Memory B cell (primary cell): ENCODE measurements around the gene NCOA3.

ENCODE experiments used
- ATAC-seq: fragments of 150-1000 bp; cut with Tn5 transposase; 2 replicates; pipeline ENCODE4 v1.10.0; 2021; ENCODE audit warnings: low read depth, mild to moderate bottlenecking, moderate library complexity
- DNase-seq, 2 donors: peaks; one replicate each; pipeline ENCODE4 v3.0.0; 2022; ENCODE audit warnings: low spot score in 2 of 2
- H3K27ac Mint-ChIP-seq: one replicate; pipeline ENCODE4 v1.8.0; 2022; ENCODE audit warnings: mild to moderate bottlenecking, moderate library complexity, mixed read lengths
- H3K27me3 Mint-ChIP-seq: one replicate; pipeline ENCODE4 v1.8.0; 2022; ENCODE audit warnings: mixed read lengths
- H3K36me3 Mint-ChIP-seq: one replicate; pipeline ENCODE4 v1.8.0; 2022; ENCODE audit warnings: mild to moderate bottlenecking, mixed read lengths
- H3K4me1 Mint-ChIP-seq: one replicate; pipeline ENCODE4 v1.8.0; 2022; ENCODE audit warnings: mixed read lengths
- H3K4me3 Mint-ChIP-seq: one replicate; pipeline ENCODE4 v1.8.0; 2022; ENCODE audit warnings: mild to moderate bottlenecking, moderate library complexity, mixed read lengths
- H3K9me3 Mint-ChIP-seq: one replicate; pipeline ENCODE4 v1.8.0; 2022; ENCODE audit warnings: mixed read lengths

Gene NCOA3

GRCh38 chr20:47689731-47690130, 188.0 kb downstream of the NCOA3 start:
- no peaks in the 10 kb centered on the region for H3K9me3 Mint-ChIP-seq
- no peak overlapping the region for H3K4me3 Mint-ChIP-seq
- peaks cover 2% of the 10 kb centered on the region for H3K36me3 Mint-ChIP-seq
- ATAC-seq (no peak), DNase-seq (no peak)
- no peak overlapping the region for H3K27ac Mint-ChIP-seq
- no peaks in the 10 kb centered on the region for H3K4me1 Mint-ChIP-seq
- peaks cover 6% of the 10 kb centered on the region for H3K27me3 Mint-ChIP-seq

GRCh38 chr20:47691625-47692024, 189.9 kb downstream of the NCOA3 start:
- H3K4me1 Mint-ChIP-seq, result peaks cover 3% of the 10 kb centered on the region
- H3K36me3 Mint-ChIP-seq, result peaks cover 2% of the 10 kb centered on the region
- peaks cover 6% of the 10 kb centered on the region for H3K27me3 Mint-ChIP-seq
- H3K27ac Mint-ChIP-seq, result no peak overlapping the region
- ATAC-seq (no peak), DNase-seq (no peak)
- H3K9me3 Mint-ChIP-seq, result no peaks in the 10 kb centered on the region
- H3K4me3 Mint-ChIP-seq, result no peak overlapping the region

DNA sequence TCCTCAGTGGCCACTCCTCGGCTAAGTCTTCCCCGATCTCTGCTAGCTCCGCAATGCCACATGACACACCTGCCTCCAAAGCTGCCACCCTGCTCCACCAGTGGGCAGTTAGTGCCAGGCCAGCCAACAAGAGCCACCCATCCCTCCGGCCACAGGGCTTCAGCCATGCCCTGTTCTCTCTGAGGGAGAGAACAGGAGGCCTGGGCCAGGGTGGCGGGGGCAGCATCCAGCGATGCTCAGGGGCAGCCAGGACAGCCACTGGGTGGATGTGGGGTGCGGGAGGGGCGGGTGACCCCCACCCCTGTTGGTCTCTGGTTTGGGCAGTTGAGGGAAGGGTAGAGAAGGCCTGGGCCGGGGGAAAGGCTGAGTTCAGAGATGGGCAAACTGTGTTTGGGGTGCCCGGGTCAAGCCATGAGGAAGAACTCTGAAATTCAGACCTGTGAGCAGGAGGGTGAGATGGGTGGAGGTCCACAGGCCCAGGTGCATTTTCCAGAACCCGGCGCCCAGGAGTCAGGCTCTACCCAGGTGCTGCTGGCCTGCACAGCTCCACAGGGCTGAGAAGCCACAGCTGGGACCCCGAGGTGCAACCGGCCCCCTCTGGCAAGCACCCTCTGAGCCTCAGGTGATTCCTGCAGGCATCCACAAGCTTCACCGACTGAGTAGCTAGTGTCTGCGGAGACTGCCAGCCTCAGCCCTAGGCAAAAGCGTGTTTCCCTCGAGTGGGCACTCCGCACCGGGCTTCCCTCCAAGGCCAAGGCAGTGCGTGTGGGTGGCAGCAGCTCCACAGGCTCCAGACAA, 192.5 kb downstream of the NCOA3 start:
- ATAC-seq (no peak), DNase-seq (no peak)
- no peak overlapping the region for H3K4me3 Mint-ChIP-seq
- H3K9me3 Mint-ChIP-seq, result no peaks in the 10 kb centered on the region
- no peaks in the 10 kb centered on the region for H3K36me3 Mint-ChIP-seq
- peaks cover 2% of the 10 kb centered on the region for H3K27me3 Mint-ChIP-seq
- H3K27ac Mint-ChIP-seq, result no peak overlapping the region
- peaks cover 3% of the 10 kb centered on the region for H3K4me1 Mint-ChIP-seq

DNA sequence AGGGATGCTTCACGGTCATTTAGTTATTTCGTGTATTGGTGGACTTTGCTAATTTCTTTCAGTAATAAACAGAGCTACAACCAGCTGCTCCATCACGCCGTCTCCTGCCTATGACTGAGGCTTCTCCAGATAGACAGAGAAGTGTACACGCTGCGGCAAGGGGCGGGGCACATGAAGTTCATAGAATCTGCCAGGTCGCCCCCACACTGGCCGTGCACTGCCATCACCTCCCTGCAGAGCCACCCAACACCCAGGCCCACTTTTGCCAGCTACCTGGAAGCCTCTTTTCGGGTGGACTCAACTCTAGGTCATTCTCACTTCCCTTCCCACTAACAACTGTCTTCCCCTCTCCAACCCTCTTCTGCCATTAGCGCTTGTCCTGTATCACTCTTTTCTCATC, 195.2 kb downstream of the NCOA3 start:
- H3K36me3 Mint-ChIP-seq, result no peaks in the 10 kb centered on the region
- no peak for ATAC-seq
- H3K9me3 Mint-ChIP-seq, result no peaks in the 10 kb centered on the region
- no peak for DNase-seq
- peaks cover 9% of the 10 kb centered on the region for H3K27me3 Mint-ChIP-seq
- H3K4me3 Mint-ChIP-seq, result no peak overlapping the region
- H3K27ac Mint-ChIP-seq, result no peak overlapping the region
- H3K4me1 Mint-ChIP-seq, result peaks cover 9% of the 10 kb centered on the region

DNA sequence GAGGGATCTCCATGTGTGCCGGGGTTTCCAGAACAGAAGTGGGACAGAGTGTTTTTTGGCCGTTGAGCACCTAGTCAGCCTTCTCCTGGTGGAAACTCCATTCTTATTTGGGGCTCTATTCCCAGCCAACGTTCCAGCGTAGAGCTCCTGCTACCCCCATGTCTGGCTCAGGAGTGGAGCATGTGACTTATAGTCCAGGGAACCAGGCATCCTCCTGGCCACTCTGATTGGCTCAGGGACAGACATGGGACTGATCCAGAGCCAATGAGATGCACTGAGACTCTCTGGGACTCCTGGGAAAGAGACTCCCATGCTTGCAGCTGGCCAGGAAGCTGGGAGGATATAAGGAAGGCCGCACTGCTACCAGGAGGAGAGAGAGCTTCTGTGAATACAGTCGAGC, 196.5 kb downstream of the NCOA3 start:
- no peak for ATAC-seq
- no peak for DNase-seq
- H3K4me3 Mint-ChIP-seq, result no peak overlapping the region
- no peak overlapping the region for H3K27ac Mint-ChIP-seq
- no peaks in the 10 kb centered on the region for H3K9me3 Mint-ChIP-seq
- H3K36me3 Mint-ChIP-seq, result no peaks in the 10 kb centered on the region
- H3K27me3 Mint-ChIP-seq, result peaks cover 12% of the 10 kb centered on the region
- peaks cover 9% of the 10 kb centered on the region for H3K4me1 Mint-ChIP-seq

GRCh38 chr20:47699818-47700217, 198.1 kb downstream of the NCOA3 start:
- Mint-ChIP-seq H3K27ac (no peak overlapping the region), H3K4me1 (peaks cover 9% of the 10 kb centered on the region), H3K36me3 (no peaks in the 10 kb centered on the region), H3K27me3 (peaks cover 22% of the 10 kb centered on the region), H3K4me3 (no peak overlapping the region), H3K9me3 (peaks cover 2% of the 10 kb centered on the region)
- ATAC-seq (no peak), DNase-seq (no peak)

DNA sequence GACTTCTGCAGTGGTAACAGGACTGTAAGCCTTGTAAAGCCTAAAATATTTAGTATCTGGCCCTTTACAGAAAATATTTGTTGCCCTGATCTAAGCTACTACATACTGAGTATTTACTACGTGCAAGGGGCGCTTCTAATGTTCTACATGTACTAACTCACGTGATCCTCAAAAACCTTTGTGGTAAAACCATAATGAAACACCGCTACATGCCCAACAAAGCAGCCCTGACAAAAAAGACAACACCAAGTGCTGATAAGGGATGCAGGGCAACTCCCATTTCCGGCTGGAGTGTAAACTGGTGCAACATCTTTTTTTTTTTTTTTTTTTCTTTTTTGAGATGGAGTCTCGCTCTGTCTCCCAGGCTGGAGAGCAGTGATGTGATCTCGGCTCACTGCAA, 198.6 kb downstream of the NCOA3 start:
- no peaks in the 10 kb centered on the region for H3K36me3 Mint-ChIP-seq
- peaks cover 7% of the 10 kb centered on the region for H3K4me1 Mint-ChIP-seq
- H3K27me3 Mint-ChIP-seq, result peaks cover 22% of the 10 kb centered on the region
- H3K27ac Mint-ChIP-seq, result no peak overlapping the region
- DNase-seq, result no peak
- peaks cover 2% of the 10 kb centered on the region for H3K9me3 Mint-ChIP-seq
- no peak overlapping the region for H3K4me3 Mint-ChIP-seq
- no peak for ATAC-seq

- Mint-ChIP-seq H3K4me3 (no peak overlapping the region), H3K9me3 (peaks cover 2% of the 10 kb centered on the region), H3K36me3 (no peaks in the 10 kb centered on the region), H3K27me3 (peaks cover 22% of the 10 kb centered on the region), H3K27ac (no peak overlapping the region), H3K4me1 (peaks cover 6% of the 10 kb centered on the region)
- ATAC-seq (peak; percentile 52), DNase-seq (no peak)
These were observed 199.9 kb downstream of the NCOA3 start for GRCh38 chr20:47701612-47702011.

- no peak for DNase-seq
- ATAC-seq, result no peak
- Mint-ChIP-seq H3K36me3 (no peaks in the 10 kb centered on the region), H3K4me1 (peaks cover 12% of the 10 kb centered on the region), H3K4me3 (no peak overlapping the region), H3K9me3 (peaks cover 2% of the 10 kb centered on the region), H3K27ac (no peak overlapping the region), H3K27me3 (peaks cover 24% of the 10 kb centered on the region)
These were observed 202.1 kb downstream of the NCOA3 start for GRCh38 chr20:47703748-47704147.

GRCh38 chr20:47704746-47705496, 203.2 kb downstream of the NCOA3 start:
- peaks cover 16% of the 10 kb centered on the region for H3K4me1 Mint-ChIP-seq
- no peak for DNase-seq
- no peak overlapping the region for H3K4me3 Mint-ChIP-seq
- peaks cover 24% of the 10 kb centered on the region for H3K27me3 Mint-ChIP-seq
- peaks cover 2% of the 10 kb centered on the region for H3K9me3 Mint-ChIP-seq
- no peak for ATAC-seq
- no peaks in the 10 kb centered on the region for H3K36me3 Mint-ChIP-seq
- H3K27ac Mint-ChIP-seq, result no peak overlapping the region

GRCh38 chr20:47705497-47705856, 203.8 kb downstream of the NCOA3 start:
- ATAC-seq (no peak), DNase-seq (no peak)
- H3K27ac Mint-ChIP-seq, result no peak overlapping the region
- H3K9me3 Mint-ChIP-seq, result peaks cover 2% of the 10 kb centered on the region
- H3K4me3 Mint-ChIP-seq, result no peak overlapping the region
- no peaks in the 10 kb centered on the region for H3K36me3 Mint-ChIP-seq
- H3K27me3 Mint-ChIP-seq, result peaks cover 24% of the 10 kb centered on the region
- H3K4me1 Mint-ChIP-seq, result peaks cover 17% of the 10 kb centered on the region

DNA sequence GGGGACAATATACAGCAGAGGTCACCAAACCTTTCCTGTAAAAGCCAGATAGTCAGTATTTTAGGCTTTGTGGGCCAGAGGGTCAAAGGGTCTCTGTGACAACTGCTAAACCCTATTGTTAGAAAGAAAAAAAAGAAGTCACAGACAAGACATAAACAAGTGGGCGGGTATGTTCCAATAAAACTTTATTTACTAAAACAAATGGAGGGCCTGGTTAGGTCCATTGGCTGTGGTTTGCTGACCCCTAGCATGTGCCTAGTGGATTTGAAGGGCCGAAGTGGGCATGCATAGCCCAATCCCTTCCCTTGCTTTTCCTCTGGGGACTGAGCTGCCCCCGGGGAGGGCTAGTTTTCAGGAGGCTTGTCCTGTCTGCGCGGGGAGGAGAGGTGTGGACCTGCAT, 204.7 kb downstream of the NCOA3 start:
- Mint-ChIP-seq H3K4me1 (peaks cover 18% of the 10 kb centered on the region), H3K36me3 (no peaks in the 10 kb centered on the region), H3K27ac (no peak overlapping the region), H3K4me3 (no peak overlapping the region), H3K27me3 (peaks cover 20% of the 10 kb centered on the region), H3K9me3 (peaks cover 2% of the 10 kb centered on the region)
- ATAC-seq (no peak), DNase-seq (no peak)
